Measurements from ENCODE around the gene PRKG1. TPM values are rescaled to one million over a fixed set of nuclear protein-coding genes. Genes with fewer than 3 reads are reported as not detected.

PRKG1 gene
- total and polyA plus RNA-seq, 2 of the 8 experiments (the other 6 are each of a cell fraction or from before 2014, with no cell fraction given): 4.2 to 15.2 TPM

DNA sequence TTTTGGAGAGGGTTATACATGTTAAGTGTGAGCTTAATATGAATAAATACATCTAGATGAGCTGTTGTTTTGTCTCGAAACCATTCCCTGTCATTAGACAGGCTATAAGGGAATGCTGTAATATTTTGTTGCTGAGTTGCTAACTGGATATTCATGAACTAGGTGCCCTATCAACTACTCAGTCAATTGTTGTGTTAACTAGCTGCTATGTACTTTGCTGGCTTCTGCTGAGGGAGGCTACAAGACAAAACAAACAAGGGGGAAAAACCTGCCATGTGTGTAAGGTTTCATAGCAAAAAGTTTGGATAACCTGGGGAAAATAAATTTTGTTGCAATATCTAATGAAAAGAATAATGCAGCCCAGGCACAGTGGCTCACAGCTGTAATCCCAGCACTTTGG, 514.7 kb downstream of the PRKG1 start:
- Histone ChIP-seq H2BK5ac (ENCODE audit: low read depth, low read length) (no peak overlapping the region), H3K4me1 (replicated peaks in 1 of 4; ENCODE audit: control insufficient read depth in 3 of 4, insufficient read depth in 4 of 4, low read length in 3 of 4) (peaks cover 0 to 15% (median 1%) of the 10 kb centered on the region in 4 experiments; a peak in 5 of 7 replicates), H3K4ac (replicated peaks; ENCODE audit: insufficient read length, low read depth, low read length) (no peak overlapping the region), H3K4me3 (ENCODE audit: extremely low read depth in 1 of 4, insufficient read depth in 2 of 4, low read depth in 3 of 4, low read length in 4 of 4) (no peak overlapping the region), H3K56ac (replicated peaks; ENCODE audit: insufficient read length, low read depth, low read length) (no peak overlapping the region), H3K27ac (ENCODE audit: low read depth, low read length) (no peak overlapping the region), H2BK12ac (ENCODE audit: low read depth, low read length) (no peak overlapping the region), H3K27me3 (replicated peaks in 1 of 4; ENCODE audit: control insufficient read depth in 3 of 4, extremely low read depth in 1 of 4, insufficient read depth in 3 of 4, low read length in 3 of 4) (no peaks in the 10 kb centered on the region), H3K79me2 (ENCODE audit: control insufficient read depth in 1 of 2, insufficient read depth in 2 of 2, low read length in 2 of 2) (no peaks in the 10 kb centered on the region), H3K14ac (ENCODE audit: insufficient read length) (no peak overlapping the region), H4K20me1 (replicated peaks in 1 of 2; ENCODE audit: control insufficient read depth in 1 of 2, insufficient read depth in 2 of 2, low read length in 2 of 2) (no peaks in the 10 kb centered on the region), H2AK5ac (ENCODE audit: low read depth, low read length) (no peak overlapping the region), H2BK120ac (replicated peaks; ENCODE audit: low read depth, low read length) (no peak overlapping the region), H3K9me3 (ENCODE audit: insufficient read depth in 2 of 2, low read depth in 1 of 2, low read length in 1 of 2) (no peaks in the 10 kb centered on the region), H3K36me3 (ENCODE audit: control insufficient read depth in 2 of 4, insufficient read depth in 4 of 4, low read length in 3 of 4) (no peaks in the 10 kb centered on the region), H3K79me1 (ENCODE audit: low read depth, low read length) (no peaks in the 10 kb centered on the region), H3K23ac (ENCODE audit: insufficient read length) (no peak overlapping the region), H2BK20ac (ENCODE audit: low read length) (no peak overlapping the region), H3K18ac (ENCODE audit: extremely low read depth, low read length) (no peak overlapping the region), H3K4me2 (ENCODE audit: insufficient read depth in 1 of 2, low read depth in 2 of 2, low read length in 2 of 2) (peak overlapping the region in 1 of 2 experiments; percentile 24; a peak in 2 of 4 replicates), H4K91ac (replicated peaks; ENCODE audit: insufficient read length, low read length) (no peak overlapping the region), H2BK15ac (ENCODE audit: low read length) (no peak overlapping the region), H3K23me2 (ENCODE audit: low read depth, low read length) (no peaks in the 10 kb centered on the region), H4K8ac (ENCODE audit: extremely low read depth, insufficient read depth, low read length) (no peak overlapping the region; the same call in 1 of the 2 replicates), H3K9ac (replicated peaks in 1 of 4; ENCODE audit: extremely low read depth in 1 of 4, low read depth in 3 of 4, low read length in 3 of 4) (no peak overlapping the region), H2AFZ (ENCODE audit: low read length) (no peak overlapping the region), H4K5ac (ENCODE audit: insufficient read length, low read depth, low read length) (no peak overlapping the region)
- WGBS, 2 experiments (ENCODE audit: extremely low coverage in 1 of 2, insufficient coverage in 1 of 2, insufficient read length in 1 of 2, insufficient replicate concordance in 2 of 2, low coverage in 1 of 2, low lambda C conversion rate in 2 of 2, missing lambda C conversion rate in 1 of 2): 81% methylated on average over 1 of the region's 1 CpG; no CpG with 5 or more reads in 1 of the 2 experiments
- peak; percentile 52 for FAIRE-seq
- POLR2A ChIA-PET (ENCODE audit: partially characterized antibody): no interaction called here
- DNase-seq (ENCODE audit: low read depth in 1 of 2, low spot score in 2 of 2): no peak
- CTCF ChIA-PET (ENCODE audit: partially characterized antibody): interaction anchor here (0.5 to 1.0 kb wide), 4 partner anchors 8 to 627 kb away, joined by 3 to 5 read pairs (median 3); no protein-coding TSS in a partner anchor
- TF ChIP-seq RNF2 (IDR thresholded peaks at IDR 0.05; ENCODE audit: borderline replicate concordance, low read depth, low read length, missing control alignments, poor library complexity, severe bottlenecking) (no peak), BRCA1 (IDR thresholded peaks at IDR 0.05; ENCODE audit: low read depth, low read length) (no peak), POLR2A (IDR thresholded peaks at IDR 0.05; ENCODE audit: control extremely low read depth in 1 of 2, low read depth in 2 of 2, low read length in 2 of 2) (no peak), ZNF274 (IDR thresholded peaks at IDR 0.05; ENCODE audit: borderline replicate concordance, extremely low read depth, low read length) (no peak), HDAC6 (IDR thresholded peaks at IDR 0.05; ENCODE audit: low read depth, low read length) (no peak), TCF12 (IDR thresholded peaks at IDR 0.05; ENCODE audit: low read depth, low read length) (no peak), SUZ12 (IDR thresholded peaks at IDR 0.05; ENCODE audit: low read length) (no peak), KDM4A (IDR thresholded peaks at IDR 0.05; ENCODE audit: low read depth, low read length, severe bottlenecking) (no peak), EGR1 (IDR thresholded peaks at IDR 0.05; ENCODE audit: borderline replicate concordance, low read depth, low read length) (no peak), BACH1 (IDR thresholded peaks at IDR 0.05; ENCODE audit: low read length) (no peak)
- TF ChIP-seq, protein P1, sequence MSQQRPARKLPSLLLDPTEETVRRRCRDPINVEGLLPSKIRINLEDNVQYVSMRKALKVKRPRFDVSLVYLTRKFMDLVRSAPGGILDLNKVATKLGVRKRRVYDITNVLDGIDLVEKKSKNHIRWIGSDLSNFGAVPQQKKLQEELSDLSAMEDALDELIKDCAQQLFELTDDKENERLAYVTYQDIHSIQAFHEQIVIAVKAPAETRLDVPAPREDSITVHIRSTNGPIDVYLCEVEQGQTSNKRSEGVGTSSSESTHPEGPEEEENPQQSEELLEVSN (IDR thresholded peaks at IDR 0.05): no peak
- TF ChIP-seq, protein P2, sequence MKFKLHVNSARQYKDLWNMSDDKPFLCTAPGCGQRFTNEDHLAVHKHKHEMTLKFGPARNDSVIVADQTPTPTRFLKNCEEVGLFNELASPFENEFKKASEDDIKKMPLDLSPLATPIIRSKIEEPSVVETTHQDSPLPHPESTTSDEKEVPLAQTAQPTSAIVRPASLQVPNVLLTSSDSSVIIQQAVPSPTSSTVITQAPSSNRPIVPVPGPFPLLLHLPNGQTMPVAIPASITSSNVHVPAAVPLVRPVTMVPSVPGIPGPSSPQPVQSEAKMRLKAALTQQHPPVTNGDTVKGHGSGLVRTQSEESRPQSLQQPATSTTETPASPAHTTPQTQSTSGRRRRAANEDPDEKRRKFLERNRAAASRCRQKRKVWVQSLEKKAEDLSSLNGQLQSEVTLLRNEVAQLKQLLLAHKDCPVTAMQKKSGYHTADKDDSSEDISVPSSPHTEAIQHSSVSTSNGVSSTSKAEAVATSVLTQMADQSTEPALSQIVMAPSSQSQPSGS (IDR thresholded peaks at IDR 0.05; ENCODE audit: low read length): no peak

Measured in H1 (cell line).